Measurements from ENCODE around the gene EIF6.

The EIF6 gene

DNA sequence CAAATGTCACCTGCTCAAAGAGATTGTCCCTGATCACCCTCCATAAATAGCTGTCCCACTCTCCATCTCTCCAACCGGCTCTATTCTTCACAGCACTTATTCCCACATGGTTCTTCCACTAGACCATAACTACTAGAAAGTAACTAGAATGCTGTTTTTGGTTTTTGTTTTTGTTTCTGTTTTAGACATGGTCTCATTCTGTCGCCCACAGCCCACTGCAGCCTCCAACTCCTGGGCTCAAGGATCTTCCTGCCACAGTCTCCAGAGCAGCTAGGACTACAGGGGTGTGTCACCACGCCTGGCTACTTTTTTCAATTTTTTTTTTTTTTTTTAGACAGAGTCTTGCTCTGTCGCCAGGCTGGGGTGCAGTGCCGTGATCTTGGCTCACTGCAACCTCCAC lies 45.8 kb downstream of the EIF6 start:
- no peak for DNase-seq (ENCODE audit: low read depth)
- in situ Hi-C loops (cut with HindIII; ENCODE audit: low sequenced_read_pairs), result no loop called here
- TF ChIP-seq, protein P1, sequence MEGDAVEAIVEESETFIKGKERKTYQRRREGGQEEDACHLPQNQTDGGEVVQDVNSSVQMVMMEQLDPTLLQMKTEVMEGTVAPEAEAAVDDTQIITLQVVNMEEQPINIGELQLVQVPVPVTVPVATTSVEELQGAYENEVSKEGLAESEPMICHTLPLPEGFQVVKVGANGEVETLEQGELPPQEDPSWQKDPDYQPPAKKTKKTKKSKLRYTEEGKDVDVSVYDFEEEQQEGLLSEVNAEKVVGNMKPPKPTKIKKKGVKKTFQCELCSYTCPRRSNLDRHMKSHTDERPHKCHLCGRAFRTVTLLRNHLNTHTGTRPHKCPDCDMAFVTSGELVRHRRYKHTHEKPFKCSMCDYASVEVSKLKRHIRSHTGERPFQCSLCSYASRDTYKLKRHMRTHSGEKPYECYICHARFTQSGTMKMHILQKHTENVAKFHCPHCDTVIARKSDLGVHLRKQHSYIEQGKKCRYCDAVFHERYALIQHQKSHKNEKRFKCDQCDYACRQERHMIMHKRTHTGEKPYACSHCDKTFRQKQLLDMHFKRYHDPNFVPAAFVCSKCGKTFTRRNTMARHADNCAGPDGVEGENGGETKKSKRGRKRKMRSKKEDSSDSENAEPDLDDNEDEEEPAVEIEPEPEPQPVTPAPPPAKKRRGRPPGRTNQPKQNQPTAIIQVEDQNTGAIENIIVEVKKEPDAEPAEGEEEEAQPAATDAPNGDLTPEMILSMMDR (IDR thresholded peaks at IDR 0.05; ENCODE audit: low read depth, low read length, missing control alignments), result no peak
- no peak overlapping the region for H3K4me3 ChIP-seq (ENCODE audit: low read depth, low read length)

DNA sequence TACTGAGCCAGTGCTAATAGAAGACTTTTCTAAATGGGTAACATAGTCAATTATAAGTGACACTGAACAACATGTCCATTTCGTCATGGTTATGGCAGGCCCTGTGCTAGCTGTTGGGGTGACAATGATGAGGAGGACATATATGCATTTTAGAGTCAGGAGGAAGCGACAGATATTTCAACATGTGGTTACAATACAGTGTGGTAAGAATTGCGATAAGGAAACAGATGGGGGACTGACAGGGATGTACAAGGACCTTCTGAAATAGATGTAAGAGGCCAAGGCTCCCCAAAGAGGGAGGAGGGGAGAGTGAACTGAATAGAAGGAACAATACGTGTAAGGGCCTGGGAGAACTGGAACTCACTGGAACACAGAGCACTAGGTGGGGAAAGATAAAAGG lies 46.4 kb downstream of the EIF6 start:
- no peak for DNase-seq (ENCODE audit: low read depth)
- in situ Hi-C loops (cut with HindIII; ENCODE audit: low sequenced_read_pairs), result no loop called here
- TF ChIP-seq, protein P1 (IDR thresholded peaks at IDR 0.05; ENCODE audit: low read depth, low read length, missing control alignments), result no peak
- H3K4me3 ChIP-seq (ENCODE audit: low read depth, low read length), result no peak overlapping the region

DNA sequence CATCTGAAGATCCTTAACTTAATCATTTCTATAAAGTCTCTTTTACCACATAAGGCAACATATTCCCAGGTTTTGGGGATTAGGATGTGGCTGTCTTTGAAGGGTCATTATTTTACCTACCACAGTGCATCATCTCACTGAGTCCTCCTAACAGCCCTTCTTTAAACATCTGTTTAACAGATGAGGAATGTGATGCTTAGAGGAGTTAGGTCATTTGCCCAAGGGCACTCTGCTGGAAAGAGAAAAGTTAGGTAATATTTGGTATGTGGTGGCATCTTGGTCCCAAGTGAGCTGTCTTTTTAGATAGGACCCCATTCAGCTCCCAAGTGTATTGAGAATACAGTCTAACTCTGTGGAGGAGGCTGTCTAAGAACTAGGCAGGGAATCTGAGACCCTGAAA lies 47.1 kb downstream of the EIF6 start:
- in situ Hi-C loops (cut with HindIII; ENCODE audit: low sequenced_read_pairs), result no loop called here

DNA sequence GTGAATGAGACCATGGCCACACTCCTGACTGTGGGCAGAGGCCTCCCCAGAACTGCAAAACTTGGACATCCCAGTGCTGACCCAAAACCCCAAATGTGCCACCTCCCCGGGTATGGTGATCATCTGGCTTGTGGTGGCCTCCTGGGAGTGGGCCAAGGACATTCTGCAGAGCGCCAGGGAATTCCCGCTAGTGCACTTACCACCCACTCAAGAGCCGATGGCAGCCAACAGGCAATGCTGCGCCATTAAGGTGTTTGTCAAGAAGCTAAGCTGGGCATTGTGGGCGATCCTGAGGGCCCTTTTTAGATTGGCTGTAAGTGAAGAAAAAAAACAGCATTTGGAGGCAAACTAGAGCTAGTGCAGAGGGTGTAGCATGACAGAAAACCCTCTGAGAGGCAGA lies 48.7 kb downstream of the EIF6 start:
- TF ChIP-seq, protein P1 (IDR thresholded peaks at IDR 0.05; ENCODE audit: low read depth, low read length, missing control alignments), result no peak
- H3K4me3 ChIP-seq (ENCODE audit: low read depth, low read length), result no peak overlapping the region
- no peak for DNase-seq (ENCODE audit: low read depth)
- in situ Hi-C loops (cut with HindIII; ENCODE audit: low sequenced_read_pairs), result no loop called here

More for the DNA sequence above, 47.1 kb downstream of the EIF6 start:
- TF ChIP-seq, protein P1 (IDR thresholded peaks at IDR 0.05; ENCODE audit: low read depth, low read length, missing control alignments), result no peak
- no peak for DNase-seq (ENCODE audit: low read depth)
- no peak overlapping the region for H3K4me3 ChIP-seq (ENCODE audit: low read depth, low read length)

DNA sequence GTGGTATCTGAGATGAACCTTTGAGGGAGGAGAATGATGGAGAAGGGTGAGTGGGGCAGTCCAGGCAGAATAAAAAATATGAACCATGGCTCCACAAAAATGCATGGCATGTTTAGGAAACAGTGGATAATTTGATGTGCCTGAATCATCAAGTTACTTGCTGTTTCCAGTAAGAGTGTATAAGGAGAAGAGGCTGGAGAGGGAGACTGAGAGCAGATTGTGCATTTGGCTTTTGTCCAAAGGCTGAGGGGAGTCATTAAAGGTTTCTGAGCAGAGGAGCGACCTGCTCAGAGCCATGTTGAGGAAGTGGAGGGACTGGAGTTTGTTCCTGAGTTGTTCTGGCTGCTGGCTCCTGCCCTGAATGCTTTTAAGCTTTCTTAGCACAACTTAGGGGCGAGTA lies 52.0 kb downstream of the EIF6 start:
- in situ Hi-C loops (cut with HindIII; ENCODE audit: low sequenced_read_pairs), result no loop called here
- H3K4me3 ChIP-seq (ENCODE audit: low read depth, low read length), result no peak overlapping the region
- DNase-seq (ENCODE audit: low read depth), result peak; percentile 52
- TF ChIP-seq, protein P1 (IDR thresholded peaks at IDR 0.05; ENCODE audit: low read depth, low read length, missing control alignments), result no peak

All from astrocyte of the cerebellum (primary cell).